Nephron progenitor cell (in vitro differentiated cells): Measurements from ENCODE around the gene PRICKLE1.

Experiments used
- DNase-seq: peaks from one replicate; pipeline ENCODE4 v3.0.0; 2021
- H3K27ac Mint-ChIP-seq: 2 replicates; pipeline ENCODE4 v1.8.0; 2021; ENCODE audit warnings: mild to moderate bottlenecking, moderate library complexity, mixed read lengths
- H3K27me3 Mint-ChIP-seq: 2 replicates; pipeline ENCODE4 v1.8.0; 2021; ENCODE audit warnings: mild to moderate bottlenecking, low read depth, mixed read lengths; ENCODE audit not compliant: poor library complexity
- H3K36me3 Mint-ChIP-seq: 2 replicates; pipeline ENCODE4 v1.8.0; 2021; ENCODE audit warnings: low read depth, mixed read lengths
- H3K4me1 Mint-ChIP-seq: 2 replicates; pipeline ENCODE4 v1.8.0; 2021; ENCODE audit warnings: mixed read lengths
- H3K4me3 Mint-ChIP-seq: 2 replicates; pipeline ENCODE4 v1.8.0; 2021; ENCODE audit warnings: mild to moderate bottlenecking, moderate library complexity, mixed read lengths
- H3K9me3 Mint-ChIP-seq: 2 replicates; pipeline ENCODE4 v1.8.0; 2021; ENCODE audit warnings: mild to moderate bottlenecking, moderate library complexity, mixed read lengths
- TF ChIP-seq, protein P1 (sequence below): fragments of 200-600 bp; sonication (generic); IDR thresholded peaks from 2 replicates; pipeline ENCODE4 v1.5.0; 2021; ENCODE audit warnings: antibody characterized with exemption

The PRICKLE1 gene

DNA sequence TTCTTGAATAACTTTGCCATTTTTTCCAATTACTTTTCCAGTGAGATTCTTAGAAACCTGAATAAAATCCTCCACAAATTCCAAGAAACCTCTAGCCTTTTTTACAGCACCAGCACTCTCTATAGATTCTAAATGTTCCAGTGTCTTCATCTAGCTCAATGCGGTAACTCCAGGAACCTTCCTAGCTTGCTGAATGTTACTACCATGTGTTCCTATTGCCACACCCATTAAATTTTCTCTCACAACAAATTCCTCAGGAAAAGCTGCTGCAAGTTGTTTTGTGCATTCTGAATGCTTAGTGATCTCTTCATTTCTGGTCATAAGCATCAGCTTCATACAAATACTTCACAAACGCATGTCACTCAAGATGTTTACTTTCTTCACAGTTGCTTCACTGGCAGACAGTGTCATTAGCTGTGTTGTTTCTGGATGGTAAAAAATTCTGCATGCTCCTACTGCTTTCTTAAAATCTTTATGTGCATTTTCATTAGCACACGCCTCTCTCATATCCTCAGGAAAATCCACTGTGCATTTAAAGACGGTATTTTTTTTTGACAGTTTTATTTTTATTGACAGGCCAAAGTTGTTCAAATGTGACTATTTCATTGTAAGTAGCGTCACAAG lies 156.9 kb downstream of the PRICKLE1 start:
- DNase-seq, result no peak
- no peak overlapping the region for H3K4me3 Mint-ChIP-seq
- H3K27me3 Mint-ChIP-seq, result no peaks in the 10 kb centered on the region
- H3K4me1 Mint-ChIP-seq, result no peaks in the 10 kb centered on the region
- H3K36me3 Mint-ChIP-seq, result peaks cover 43% of the 10 kb centered on the region
- H3K9me3 Mint-ChIP-seq, result no peaks in the 10 kb centered on the region
- TF ChIP-seq, protein P1, sequence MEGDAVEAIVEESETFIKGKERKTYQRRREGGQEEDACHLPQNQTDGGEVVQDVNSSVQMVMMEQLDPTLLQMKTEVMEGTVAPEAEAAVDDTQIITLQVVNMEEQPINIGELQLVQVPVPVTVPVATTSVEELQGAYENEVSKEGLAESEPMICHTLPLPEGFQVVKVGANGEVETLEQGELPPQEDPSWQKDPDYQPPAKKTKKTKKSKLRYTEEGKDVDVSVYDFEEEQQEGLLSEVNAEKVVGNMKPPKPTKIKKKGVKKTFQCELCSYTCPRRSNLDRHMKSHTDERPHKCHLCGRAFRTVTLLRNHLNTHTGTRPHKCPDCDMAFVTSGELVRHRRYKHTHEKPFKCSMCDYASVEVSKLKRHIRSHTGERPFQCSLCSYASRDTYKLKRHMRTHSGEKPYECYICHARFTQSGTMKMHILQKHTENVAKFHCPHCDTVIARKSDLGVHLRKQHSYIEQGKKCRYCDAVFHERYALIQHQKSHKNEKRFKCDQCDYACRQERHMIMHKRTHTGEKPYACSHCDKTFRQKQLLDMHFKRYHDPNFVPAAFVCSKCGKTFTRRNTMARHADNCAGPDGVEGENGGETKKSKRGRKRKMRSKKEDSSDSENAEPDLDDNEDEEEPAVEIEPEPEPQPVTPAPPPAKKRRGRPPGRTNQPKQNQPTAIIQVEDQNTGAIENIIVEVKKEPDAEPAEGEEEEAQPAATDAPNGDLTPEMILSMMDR, result no peak
- no peak overlapping the region for H3K27ac Mint-ChIP-seq

DNA sequence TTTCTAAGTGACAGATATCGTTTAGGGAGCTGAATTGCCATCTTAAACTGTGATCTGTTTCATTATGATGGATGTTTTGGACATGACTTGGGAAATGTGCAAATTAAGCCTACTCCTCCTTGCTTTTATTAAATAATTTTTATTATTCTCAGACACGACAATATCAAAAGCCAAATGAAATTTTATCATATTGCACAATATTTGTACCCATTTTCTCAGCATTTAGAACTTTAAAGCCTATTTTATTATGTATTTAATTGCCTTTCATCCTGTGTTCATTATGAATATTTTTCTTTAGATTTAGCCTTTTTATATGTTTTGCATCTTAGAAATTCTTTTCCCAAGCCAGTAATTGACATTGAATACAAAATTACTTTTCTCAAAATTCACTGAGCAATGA lies 160.7 kb downstream of the PRICKLE1 start:
- Mint-ChIP-seq H3K27me3 (no peaks in the 10 kb centered on the region), H3K9me3 (no peaks in the 10 kb centered on the region), H3K27ac (no peak overlapping the region), H3K4me3 (no peak overlapping the region), H3K36me3 (peaks cover 71% of the 10 kb centered on the region), H3K4me1 (peaks cover 5% of the 10 kb centered on the region)
- TF ChIP-seq, protein P1, result no peak
- no peak for DNase-seq

DNA sequence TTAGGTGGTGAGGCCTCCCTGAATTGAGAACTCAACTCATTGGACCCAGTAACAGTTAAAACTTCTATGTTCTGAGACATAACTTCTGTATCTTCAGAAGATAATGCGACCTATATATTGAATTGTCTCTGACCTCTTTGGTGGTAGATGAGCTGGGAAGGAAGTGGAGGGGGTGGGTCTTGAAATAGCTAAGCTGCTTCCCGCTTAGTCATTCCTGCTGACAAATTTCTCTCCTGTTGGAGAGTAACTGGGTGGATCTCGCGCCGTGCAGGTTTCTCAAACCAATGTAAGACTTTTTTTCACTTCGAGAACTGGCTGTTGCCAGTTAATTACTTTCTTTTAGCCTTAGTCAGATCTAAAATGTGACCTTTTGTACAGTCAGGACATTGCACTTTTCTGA lies 162.8 kb downstream of the PRICKLE1 start:
- H3K4me3 Mint-ChIP-seq, result no peak overlapping the region
- TF ChIP-seq, protein P1, result no peak
- DNase-seq, result no peak
- H3K36me3 Mint-ChIP-seq, result peaks cover 56% of the 10 kb centered on the region
- H3K9me3 Mint-ChIP-seq, result no peaks in the 10 kb centered on the region
- no peak overlapping the region for H3K27ac Mint-ChIP-seq
- no peaks in the 10 kb centered on the region for H3K27me3 Mint-ChIP-seq
- H3K4me1 Mint-ChIP-seq, result peaks cover 5% of the 10 kb centered on the region

DNA sequence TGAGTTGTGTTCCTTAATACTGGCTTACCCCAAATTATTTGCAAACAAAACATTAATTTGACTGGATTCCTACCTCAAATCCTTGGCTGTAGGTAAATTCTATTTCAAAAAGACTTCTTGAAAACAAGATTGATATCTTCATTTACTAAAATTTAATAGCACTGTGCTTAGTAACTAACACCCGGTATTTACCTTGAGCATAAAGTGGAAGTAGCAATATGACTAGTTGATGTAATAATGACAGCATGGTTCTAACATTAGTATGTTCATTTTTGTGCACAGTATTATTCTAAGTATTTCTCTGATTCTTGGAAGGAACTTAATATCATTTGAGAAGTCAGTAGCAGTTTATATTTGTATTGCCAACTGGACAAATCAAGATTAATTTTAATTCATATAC lies 166.8 kb downstream of the PRICKLE1 start:
- H3K27me3 Mint-ChIP-seq, result no peaks in the 10 kb centered on the region
- no peak for DNase-seq
- no peaks in the 10 kb centered on the region for H3K9me3 Mint-ChIP-seq
- no peak overlapping the region for H3K27ac Mint-ChIP-seq
- H3K4me1 Mint-ChIP-seq, result peaks cover 5% of the 10 kb centered on the region
- TF ChIP-seq, protein P1, result no peak
- H3K36me3 Mint-ChIP-seq, result peaks cover 35% of the 10 kb centered on the region
- no peak overlapping the region for H3K4me3 Mint-ChIP-seq

DNA sequence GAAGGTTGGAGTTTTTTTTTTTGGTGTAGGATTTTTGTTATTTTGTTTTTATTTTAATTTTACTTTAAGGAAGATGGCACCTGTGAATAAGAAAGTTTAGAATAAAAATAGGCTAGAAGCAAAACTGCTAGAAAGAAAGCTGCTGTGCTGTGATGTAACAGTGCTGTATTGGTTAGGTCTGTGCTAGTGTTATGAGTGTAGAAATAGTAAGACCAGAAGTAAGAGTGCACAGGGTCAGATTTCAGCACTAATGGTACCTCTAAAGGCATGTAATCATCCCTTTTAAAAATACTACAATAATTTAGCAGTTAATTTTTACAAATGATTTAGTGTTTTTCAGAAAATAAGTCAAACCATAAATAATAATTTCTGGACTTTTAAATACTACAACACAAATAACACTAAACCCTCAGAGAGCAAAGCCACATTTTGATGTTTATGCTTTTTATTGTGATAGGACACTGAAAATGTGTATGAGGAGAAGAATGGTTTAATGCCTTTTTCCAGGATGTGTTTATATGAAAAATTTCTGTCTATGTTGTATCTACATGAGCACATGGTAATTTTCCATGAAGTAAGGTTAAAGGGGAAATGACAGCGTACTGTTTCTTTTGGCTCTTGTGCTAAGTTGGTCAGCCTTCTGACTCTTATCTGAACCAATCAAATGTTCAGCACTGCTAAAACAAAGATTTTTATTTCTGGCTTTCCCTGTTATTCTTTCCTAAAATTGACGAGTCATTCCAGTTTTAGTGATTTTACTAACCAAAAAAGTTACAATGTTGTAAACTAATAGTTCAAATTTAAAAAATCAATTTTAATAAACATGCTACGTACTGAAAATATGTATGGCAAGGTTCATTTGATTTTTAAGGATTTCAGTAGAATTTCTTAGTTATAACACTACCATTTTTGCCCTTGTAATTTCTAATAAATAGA lies 167.4 kb downstream of the PRICKLE1 start:
- Mint-ChIP-seq H3K4me3 (no peak overlapping the region), H3K9me3 (no peaks in the 10 kb centered on the region), H3K27ac (no peak overlapping the region), H3K4me1 (peaks cover 5% of the 10 kb centered on the region), H3K27me3 (no peaks in the 10 kb centered on the region), H3K36me3 (peaks cover 32% of the 10 kb centered on the region)
- DNase-seq, result no peak
- TF ChIP-seq, protein P1, result no peak
